ENCODE measurements around the gene JHY.

Gene JHY

DNA sequence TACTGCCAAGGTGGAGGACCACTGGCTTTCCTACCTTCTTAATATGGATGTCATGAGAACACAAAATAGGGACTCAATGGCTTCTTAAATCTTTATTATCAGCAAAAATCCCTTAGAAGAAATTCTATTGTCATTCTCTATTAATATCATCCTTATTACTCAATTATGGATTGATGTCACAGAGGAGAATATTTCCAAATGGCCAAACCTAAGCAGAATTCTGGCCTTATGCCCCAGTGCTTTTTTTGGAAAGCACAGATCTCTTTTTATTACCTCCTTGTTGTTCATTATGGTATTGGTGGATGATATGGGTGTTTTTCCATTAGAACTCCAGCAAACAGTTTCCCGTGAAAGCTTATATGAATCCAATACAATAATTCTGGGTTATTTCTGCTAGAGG is 34.4 kb upstream of the JHY start:
- H3K4me3 ChIP-seq (replicated peaks; ENCODE audit: insufficient read depth, low read length): no peak overlapping the region
- no peak for DNase-seq (ENCODE audit: low read depth in 1 of 2, low spot score in 1 of 2)
- TF ChIP-seq, protein P1, sequence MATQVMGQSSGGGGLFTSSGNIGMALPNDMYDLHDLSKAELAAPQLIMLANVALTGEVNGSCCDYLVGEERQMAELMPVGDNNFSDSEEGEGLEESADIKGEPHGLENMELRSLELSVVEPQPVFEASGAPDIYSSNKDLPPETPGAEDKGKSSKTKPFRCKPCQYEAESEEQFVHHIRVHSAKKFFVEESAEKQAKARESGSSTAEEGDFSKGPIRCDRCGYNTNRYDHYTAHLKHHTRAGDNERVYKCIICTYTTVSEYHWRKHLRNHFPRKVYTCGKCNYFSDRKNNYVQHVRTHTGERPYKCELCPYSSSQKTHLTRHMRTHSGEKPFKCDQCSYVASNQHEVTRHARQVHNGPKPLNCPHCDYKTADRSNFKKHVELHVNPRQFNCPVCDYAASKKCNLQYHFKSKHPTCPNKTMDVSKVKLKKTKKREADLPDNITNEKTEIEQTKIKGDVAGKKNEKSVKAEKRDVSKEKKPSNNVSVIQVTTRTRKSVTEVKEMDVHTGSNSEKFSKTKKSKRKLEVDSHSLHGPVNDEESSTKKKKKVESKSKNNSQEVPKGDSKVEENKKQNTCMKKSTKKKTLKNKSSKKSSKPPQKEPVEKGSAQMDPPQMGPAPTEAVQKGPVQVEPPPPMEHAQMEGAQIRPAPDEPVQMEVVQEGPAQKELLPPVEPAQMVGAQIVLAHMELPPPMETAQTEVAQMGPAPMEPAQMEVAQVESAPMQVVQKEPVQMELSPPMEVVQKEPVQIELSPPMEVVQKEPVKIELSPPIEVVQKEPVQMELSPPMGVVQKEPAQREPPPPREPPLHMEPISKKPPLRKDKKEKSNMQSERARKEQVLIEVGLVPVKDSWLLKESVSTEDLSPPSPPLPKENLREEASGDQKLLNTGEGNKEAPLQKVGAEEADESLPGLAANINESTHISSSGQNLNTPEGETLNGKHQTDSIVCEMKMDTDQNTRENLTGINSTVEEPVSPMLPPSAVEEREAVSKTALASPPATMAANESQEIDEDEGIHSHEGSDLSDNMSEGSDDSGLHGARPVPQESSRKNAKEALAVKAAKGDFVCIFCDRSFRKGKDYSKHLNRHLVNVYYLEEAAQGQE (IDR thresholded peaks at IDR 0.05; ENCODE audit: insufficient replicate concordance, low read depth): no peak
- TF ChIP-seq, protein P2, sequence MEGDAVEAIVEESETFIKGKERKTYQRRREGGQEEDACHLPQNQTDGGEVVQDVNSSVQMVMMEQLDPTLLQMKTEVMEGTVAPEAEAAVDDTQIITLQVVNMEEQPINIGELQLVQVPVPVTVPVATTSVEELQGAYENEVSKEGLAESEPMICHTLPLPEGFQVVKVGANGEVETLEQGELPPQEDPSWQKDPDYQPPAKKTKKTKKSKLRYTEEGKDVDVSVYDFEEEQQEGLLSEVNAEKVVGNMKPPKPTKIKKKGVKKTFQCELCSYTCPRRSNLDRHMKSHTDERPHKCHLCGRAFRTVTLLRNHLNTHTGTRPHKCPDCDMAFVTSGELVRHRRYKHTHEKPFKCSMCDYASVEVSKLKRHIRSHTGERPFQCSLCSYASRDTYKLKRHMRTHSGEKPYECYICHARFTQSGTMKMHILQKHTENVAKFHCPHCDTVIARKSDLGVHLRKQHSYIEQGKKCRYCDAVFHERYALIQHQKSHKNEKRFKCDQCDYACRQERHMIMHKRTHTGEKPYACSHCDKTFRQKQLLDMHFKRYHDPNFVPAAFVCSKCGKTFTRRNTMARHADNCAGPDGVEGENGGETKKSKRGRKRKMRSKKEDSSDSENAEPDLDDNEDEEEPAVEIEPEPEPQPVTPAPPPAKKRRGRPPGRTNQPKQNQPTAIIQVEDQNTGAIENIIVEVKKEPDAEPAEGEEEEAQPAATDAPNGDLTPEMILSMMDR (IDR thresholded peaks at IDR 0.05; ENCODE audit: insufficient read depth, low read length): no peak
- TF ChIP-seq GABPA (IDR thresholded peaks at IDR 0.05; ENCODE audit: low read depth): no peak
- TF ChIP-seq POLR2AphosphoS5 (IDR thresholded peaks at IDR 0.05; ENCODE audit: low read depth): no peak
- no peak for TF ChIP-seq SPI1 (IDR thresholded peaks at IDR 0.05; ENCODE audit: borderline replicate concordance, low read depth)
- H3K27me3 ChIP-seq (ENCODE audit: insufficient read depth, poor library complexity, severe bottlenecking): peaks cover 2% of the 10 kb centered on the region
- no peak overlapping the region for H3K27ac ChIP-seq (replicated peaks)

DNA sequence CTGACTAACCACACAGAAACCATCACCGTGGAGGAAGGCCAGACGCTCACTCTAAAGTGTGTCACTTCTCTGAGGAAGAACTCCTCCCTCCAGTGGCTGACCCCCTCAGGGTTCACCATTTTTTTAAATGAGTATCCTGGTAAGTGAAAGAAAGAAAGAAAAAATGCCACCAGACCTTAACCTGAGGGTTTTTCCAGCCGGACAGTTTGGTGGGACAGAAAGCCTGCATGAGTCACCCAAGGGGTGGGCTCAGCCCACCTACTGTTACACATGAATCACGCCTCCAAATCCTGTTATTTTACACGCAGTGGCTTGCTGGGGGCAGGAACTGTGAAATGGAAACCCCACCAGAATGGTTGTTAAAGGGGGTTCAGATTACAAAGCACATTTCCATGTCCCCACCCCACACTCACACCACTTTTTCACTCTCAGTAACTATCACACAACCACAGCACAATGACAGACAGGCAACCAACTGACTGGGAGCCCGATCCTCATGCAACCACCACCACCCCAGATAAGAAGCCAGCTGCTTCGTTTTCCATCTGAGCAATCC is 32.4 kb upstream of the JHY start:
- Histone ChIP-seq H3K27ac (replicated peaks) (no peak overlapping the region), H3K4me3 (replicated peaks; ENCODE audit: insufficient read depth, low read length) (no peak overlapping the region), H3K27me3 (ENCODE audit: insufficient read depth, poor library complexity, severe bottlenecking) (no peaks in the 10 kb centered on the region)
- DNase-seq (ENCODE audit: low read depth in 1 of 2, low spot score in 1 of 2): no peak
- TF ChIP-seq GABPA (IDR thresholded peaks at IDR 0.05; ENCODE audit: low read depth) (no peak), SPI1 (IDR thresholded peaks at IDR 0.05; ENCODE audit: borderline replicate concordance, low read depth) (no peak), POLR2AphosphoS5 (IDR thresholded peaks at IDR 0.05; ENCODE audit: low read depth) (no peak)
- TF ChIP-seq, protein P2 (IDR thresholded peaks at IDR 0.05; ENCODE audit: insufficient read depth, low read length): no peak
- TF ChIP-seq, protein P1 (IDR thresholded peaks at IDR 0.05; ENCODE audit: insufficient replicate concordance, low read depth): no peak

DNA sequence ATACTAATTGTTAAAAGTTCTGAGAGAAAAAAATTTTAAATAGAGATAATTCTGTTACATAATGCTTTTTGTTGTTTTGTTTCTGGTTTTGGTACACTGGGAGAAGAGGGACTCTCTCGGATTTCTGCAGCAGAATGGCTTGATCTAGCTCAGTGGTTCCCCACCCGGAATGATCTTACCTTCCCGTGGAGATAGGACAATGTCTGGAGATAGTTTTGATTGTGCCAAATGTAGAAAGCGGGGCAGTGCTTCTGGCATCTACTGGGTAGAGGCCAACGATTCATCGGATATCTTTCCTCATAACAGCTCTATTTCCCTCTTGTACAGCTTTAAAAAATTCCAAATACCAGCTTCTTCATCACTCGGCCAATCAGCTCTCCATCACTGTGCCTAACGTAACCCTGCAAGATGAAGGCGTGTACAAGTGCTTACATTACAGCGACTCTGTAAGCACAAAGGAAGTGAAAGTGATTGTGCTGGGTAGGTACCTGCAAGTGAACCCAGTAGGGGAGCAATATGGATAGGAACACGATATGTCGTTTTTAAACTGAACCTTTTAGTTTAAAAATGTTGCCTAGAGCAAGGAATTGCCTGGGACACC is 31.1 kb upstream of the JHY start:
- TF ChIP-seq, protein P2 (IDR thresholded peaks at IDR 0.05; ENCODE audit: insufficient read depth, low read length): no peak
- Histone ChIP-seq H3K27me3 (ENCODE audit: insufficient read depth, poor library complexity, severe bottlenecking) (no peaks in the 10 kb centered on the region), H3K27ac (replicated peaks) (no peak overlapping the region), H3K4me3 (replicated peaks; ENCODE audit: insufficient read depth, low read length) (no peak overlapping the region)
- no peak for DNase-seq (ENCODE audit: low read depth in 1 of 2, low spot score in 1 of 2)

Measured in HL-60 (cell line).